HCT116 (cell line): ENCODE results near the gene ACYP1. TPM values are rescaled to one million over a fixed set of nuclear protein-coding genes. Genes with fewer than 3 reads are reported as not detected.

Experiments used
- ATAC-seq: fragments of 200-7000 bp; cut with Tn5 transposase; 2 replicates; pipeline ENCODE4 v1.9.1; 2020; ENCODE audit warnings: mild to moderate bottlenecking, moderate library complexity
- BruUV-seq: library from RNA; stranded (reverse); fragments of 400-500 nt; replicated peaks from 2 replicates; lab custom pipeline; 2021; lab: Mats Ljungman, UMichigan
- CTCF ChIA-PET: fragments of 300-600 bp; sonication (Branson Sonifier 250); formaldehyde crosslinking; loops from one replicate; lab custom pipeline; 2021; ENCODE audit warnings: antibody characterized with exemption; lab: Charles Lee
- POLR2A ChIA-PET: fragments of 300-600, 350-600 bp; sonication (Branson Sonifier 250); formaldehyde crosslinking; loops from one replicate; lab custom pipeline; 2021; ENCODE audit warnings: antibody characterized with exemption; lab: Charles Lee
- RAD21 ChIA-PET, 2 experiments: fragments of 300-600 bp; sonication (Branson Sonifier 250); formaldehyde crosslinking; loops; one replicate each; lab custom pipeline; 2023; ENCODE audit warnings: low total read pairs in 2 of 2; ENCODE audit not compliant: uncharacterized antibody in 2 of 2, unreplicated experiment in 2 of 2, low non-redundant PET in 1 of 2; lab: Charles Lee
- DNase-seq: peaks from one replicate; pipeline ENCODE4 v3.0.0-alpha.2; 2010; ENCODE audit warnings: low read depth, low spot score
- H2AFZ ChIP-seq: fragments of 200-600 bp; shearing (Covaris generic), sonication (generic); 2 replicates; pipeline ENCODE4 v1.6.1; 2017; ENCODE audit warnings: low read depth, mixed run types, mixed read lengths, antibody characterized with exemption, low read length; ENCODE audit not compliant: poor library complexity, severe bottlenecking
- H3K27ac ChIP-seq: 2 replicates; pipeline ENCODE4 v1.5.1; 2012; ENCODE audit warnings: low read depth, low read length
- H3K27me3 ChIP-seq: fragments of 200-600 bp; sonication (generic); 2 replicates; pipeline ENCODE4 v1.6.1; 2016; ENCODE audit warnings: mixed run types, low read length, mixed read lengths; ENCODE audit not compliant: insufficient read depth
- H3K36me3 ChIP-seq, 2 experiments: fragments of 200-500 bp in 1 of 2; fragments of 200-600 bp in 1 of 2; sonication (Bioruptor generic) in 1 of 2; sonication (generic) in 1 of 2; 2 replicates each; pipeline versions ENCODE4 v1.5.1 to v1.6.1; 2014 to 2016; ENCODE audit warnings: low read length in 2 of 2, inconsistent platforms in 1 of 2, mixed read lengths in 1 of 2, mixed run types in 1 of 2; ENCODE audit not compliant: insufficient read depth in 2 of 2, control insufficient read depth in 1 of 2
- H3K4me1 ChIP-seq, 2 experiments: fragments of 200-600 bp in 1 of 2; sonication (generic) in 1 of 2; 2 replicates each; pipeline versions ENCODE4 v1.5.1 to v1.6.1; 2012 to 2017; ENCODE audit warnings: low read length in 2 of 2, inconsistent platforms in 1 of 2, mild to moderate bottlenecking in 1 of 2, mixed read lengths in 1 of 2, mixed run types in 1 of 2, moderate library complexity in 1 of 2; ENCODE audit not compliant: insufficient read depth in 2 of 2, control insufficient read depth in 1 of 2
- H3K4me2 ChIP-seq: fragments of 200-600 bp; sonication (generic); 2 replicates; pipeline ENCODE4 v1.6.1; 2017; ENCODE audit warnings: mixed run types, low read length, mixed read lengths
- H3K4me3 ChIP-seq, 2 experiments: fragments of 200-600 bp in 1 of 2; sonication (generic) in 1 of 2; replicated peaks in 1 of 2; 2 replicates each; pipeline ENCODE4 v1.5.1; 2011 to 2016; ENCODE audit warnings: low read length in 2 of 2, control low read depth in 1 of 2, low read depth in 1 of 2, mild to moderate bottlenecking in 1 of 2, mixed read lengths in 1 of 2, mixed run types in 1 of 2
- H3K79me2 ChIP-seq: fragments of 200-600 bp; sonication (generic); 2 replicates; pipeline ENCODE4 v1.6.1; 2017; ENCODE audit warnings: mild to moderate bottlenecking, mixed run types, low read length, moderate library complexity, mixed read lengths; ENCODE audit not compliant: insufficient read depth
- H3K9ac ChIP-seq: fragments of 200-600 bp; sonication (generic); 2 replicates; pipeline ENCODE4 v1.6.1; 2016; ENCODE audit warnings: low read length, mixed read lengths
- H3K9me2 ChIP-seq: fragments of 200-600 bp; sonication (generic), shearing (Covaris generic); 2 replicates; pipeline ENCODE4 v1.6.1; 2017; ENCODE audit warnings: mixed run types, mild to moderate bottlenecking, moderate library complexity; ENCODE audit not compliant: insufficient read depth
- H3K9me3 ChIP-seq, 2 experiments: fragments of 200-500 bp in 1 of 2; fragments of 200-600 bp in 1 of 2; sonication (Bioruptor generic) in 1 of 2; sonication (generic) in 1 of 2; 2 replicates each; pipeline ENCODE4 v1.6.1; 2014 to 2017; ENCODE audit warnings: low read length in 2 of 2, mixed read lengths in 2 of 2, inconsistent platforms in 1 of 2, low read depth in 1 of 2, mild to moderate bottlenecking in 1 of 2, mixed run types in 1 of 2, moderate library complexity in 1 of 2; ENCODE audit not compliant: control insufficient read depth in 1 of 2, insufficient read depth in 1 of 2
- H4K20me1 ChIP-seq: fragments of 200-600 bp; sonication (generic), shearing (Covaris generic); 2 replicates; pipeline ENCODE4 v1.6.1; 2017; ENCODE audit warnings: mixed run types, mild to moderate bottlenecking, moderate library complexity; ENCODE audit not compliant: insufficient read depth
- JUND ChIP-seq: IDR thresholded peaks from 2 replicates; pipeline ENCODE4 v1.6.1; 2012
- MAX ChIP-seq: IDR thresholded peaks from 2 replicates; pipeline ENCODE4 v1.6.1; 2012
- POLR2A ChIP-seq: IDR thresholded peaks from 2 replicates; pipeline ENCODE4 v1.7.0; 2011; ENCODE audit warnings: borderline replicate concordance; ENCODE audit not compliant: insufficient read depth, insufficient read length; ENCODE audit errors: extremely low read depth
- REST ChIP-seq: IDR thresholded peaks from 2 replicates; pipeline ENCODE4 v1.6.1; 2012; ENCODE audit warnings: low read depth
- SP1 ChIP-seq: IDR thresholded peaks from 2 replicates; pipeline ENCODE4 v1.6.1; 2012; ENCODE audit warnings: low read depth
- TCF7L2 ChIP-seq: IDR thresholded peaks from 2 replicates; pipeline ENCODE4 v1.7.0; 2011; ENCODE audit warnings: borderline replicate concordance, inconsistent platforms; ENCODE audit not compliant: insufficient read depth, insufficient read length; ENCODE audit errors: extremely low read depth
- intact Hi-C: fragments of 100-400 bp; cut with micrococcal nuclease; formaldehyde crosslinking; loops from 2 replicates; pipeline ENCODE4 v1.10.0; 2022
- total RNA-seq: library from RNA; stranded (reverse); gene quantifications from one replicate; pipeline ENCODE4 v1.2.1, GENCODE V29; 2021; ENCODE audit not compliant: unreplicated experiment

ACYP1 gene
- total RNA-seq, 1 experiment from 2014 or later, result 30.7 TPM

GRCh38 chr14:75090353-75090752 lies 26.5 kb upstream of the ACYP1 start:
- H3K27ac ChIP-seq, result no peak overlapping the region
- POLR2A ChIA-PET, result no interaction called here
- ATAC-seq (no peak), DNase-seq (no peak)
- no peaks in the 10 kb centered on the region for H3K9me2 ChIP-seq
- no peaks in the 10 kb centered on the region for H3K79me2 ChIP-seq
- no peaks in the 10 kb centered on the region for H3K27me3 ChIP-seq
- no peaks in the 10 kb centered on the region for H3K9me3 ChIP-seq
- no peaks in the 10 kb centered on the region for H4K20me1 ChIP-seq
- intact Hi-C loops, result no loop called here
- H3K36me3 ChIP-seq, result peaks cover 29 to 44% of the 10 kb centered on the region in 2 experiments
- no peak overlapping the region for H3K4me3 ChIP-seq
- TF ChIP-seq TCF7L2 (no peak), SP1 (no peak), MAX (no peak), JUND (no peak), POLR2A (no peak), REST (no peak)
- TF ChIP-seq, all 23 proteins: peak for 0
- Histone ChIP-seq H3K9ac (no peak overlapping the region), H3K4me1 (no peaks in the 10 kb centered on the region), H2AFZ (no peak overlapping the region), H3K4me2 (no peak overlapping the region)
- RAD21 ChIA-PET, result no interaction called here
- BruUV-seq, result no TSS peak
- CTCF ChIA-PET, result interaction anchor here (1.1 to 4.4 kb wide), 2 partner anchors 145 to 229 kb away, joined by 3 to 27 read pairs; no protein-coding TSS in a partner anchor
